NCI-H2029 treated with DMSO at 0.1 percent for 48 hours (cell line): Measurements from ENCODE around the gene PRR5.
"Not testable (repeated sequence)": the region's sequence is repeated elsewhere in the genome, so short reads cannot be mapped to it uniquely, and the experiment has no call there.

ENCODE experiments used
- DNase-seq: peaks from one replicate; lab custom pipeline; 2025; lab: John Stamatoyannopoulos, UW

The PRR5 gene

GRCh38 chr22:44673406-44673805 lies 28.6 kb upstream of the PRR5 start:
- DNase-seq = no peak

- not testable (repeated sequence) for DNase-seq
Observed at GRCh38 chr22:44676066-44676440, 26.0 kb upstream of the PRR5 start.

GRCh38 chr22:44676441-44677352 lies 25.3 kb upstream of the PRR5 start:
- DNase-seq = no peak

DNA sequence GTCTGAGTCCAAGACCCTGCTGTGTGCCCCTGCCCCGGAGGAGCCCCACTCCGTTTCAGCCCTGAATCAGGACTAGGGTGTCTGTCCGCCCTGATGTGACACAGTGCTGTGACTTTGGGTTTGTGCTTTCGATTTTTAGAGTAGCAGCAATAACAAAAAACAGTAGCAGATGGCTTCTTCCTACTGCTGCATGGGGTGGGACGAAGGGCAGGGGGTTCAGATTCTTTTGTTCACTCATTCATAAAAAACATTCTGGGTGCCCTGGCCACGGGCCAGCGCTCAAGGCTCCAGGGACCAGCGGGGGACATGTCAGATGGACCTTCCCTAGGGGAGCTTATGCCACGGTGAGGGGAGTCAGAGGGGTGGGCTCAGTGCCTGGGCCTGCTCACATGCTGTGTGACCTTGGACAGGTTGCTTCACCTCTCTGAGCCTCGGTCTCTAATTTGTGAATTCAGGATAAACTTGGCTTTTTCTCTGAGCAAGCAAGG lies 24.6 kb upstream of the PRR5 start:
- no peak for DNase-seq

- DNase-seq = no peak
Observed at GRCh38 chr22:44677871-44678555, 24.0 kb upstream of the PRR5 start.

- DNase-seq = no peak
Observed at GRCh38 chr22:44678556-44679305, 23.3 kb upstream of the PRR5 start.

- DNase-seq = not testable (repeated sequence)
Observed at GRCh38 chr22:44679306-44679647, 22.7 kb upstream of the PRR5 start.

GRCh38 chr22:44680058-44680457 lies 21.9 kb upstream of the PRR5 start:
- no peak for DNase-seq

DNA sequence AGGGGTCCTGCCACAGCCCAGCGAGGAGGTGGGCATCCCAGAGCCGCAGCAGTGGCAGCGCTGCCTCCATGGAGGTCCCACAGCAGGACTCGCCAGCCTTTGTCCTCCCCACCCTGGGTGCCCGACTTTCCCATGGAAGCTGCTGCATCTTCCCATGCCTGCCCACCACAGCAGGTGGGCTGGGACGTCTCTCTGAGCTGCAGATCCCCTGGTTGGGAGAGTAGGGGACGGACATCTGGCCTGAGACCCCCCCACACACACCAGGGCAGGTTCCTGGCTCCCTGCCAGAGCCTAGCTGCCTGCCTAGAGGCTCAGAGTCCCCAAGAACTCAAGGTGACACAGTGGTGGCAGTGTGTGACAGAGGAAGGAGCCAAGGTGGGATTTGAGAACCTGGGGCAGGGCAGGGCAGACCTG lies 21.5 kb upstream of the PRR5 start:
- DNase-seq = no peak

DNA sequence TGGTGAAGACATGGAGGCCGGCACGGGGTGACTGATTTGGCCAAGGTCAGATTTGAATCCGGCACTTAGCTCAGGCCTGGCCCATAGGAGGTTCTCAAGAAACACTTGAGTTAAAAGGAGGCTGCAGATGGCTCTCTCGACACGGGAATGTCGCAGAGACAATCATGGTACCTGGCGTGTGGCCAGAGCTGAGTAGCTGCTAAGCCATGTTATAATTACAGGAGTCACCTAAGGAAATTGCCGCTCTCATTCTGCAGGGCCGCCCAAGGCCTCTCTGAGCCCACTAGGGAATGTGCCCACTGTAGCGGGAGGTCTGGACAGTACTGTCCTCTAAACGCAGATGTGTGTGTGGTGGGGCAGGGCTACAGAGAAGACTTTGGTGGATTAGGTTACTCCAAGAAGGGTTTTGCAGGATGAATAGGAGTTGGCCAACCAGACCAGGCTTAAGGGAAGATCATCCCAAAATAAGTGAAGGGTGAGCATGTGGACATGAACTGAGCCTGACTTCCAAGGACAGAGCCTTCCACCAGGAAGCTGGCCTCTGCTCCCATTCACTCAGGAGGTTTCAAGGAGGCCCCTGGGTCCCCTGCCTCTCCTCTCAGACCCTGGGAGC lies 19.3 kb upstream of the PRR5 start:
- no peak for DNase-seq

- no peak for DNase-seq
Observed at GRCh38 chr22:44683237-44683636, 18.8 kb upstream of the PRR5 start.

DNA sequence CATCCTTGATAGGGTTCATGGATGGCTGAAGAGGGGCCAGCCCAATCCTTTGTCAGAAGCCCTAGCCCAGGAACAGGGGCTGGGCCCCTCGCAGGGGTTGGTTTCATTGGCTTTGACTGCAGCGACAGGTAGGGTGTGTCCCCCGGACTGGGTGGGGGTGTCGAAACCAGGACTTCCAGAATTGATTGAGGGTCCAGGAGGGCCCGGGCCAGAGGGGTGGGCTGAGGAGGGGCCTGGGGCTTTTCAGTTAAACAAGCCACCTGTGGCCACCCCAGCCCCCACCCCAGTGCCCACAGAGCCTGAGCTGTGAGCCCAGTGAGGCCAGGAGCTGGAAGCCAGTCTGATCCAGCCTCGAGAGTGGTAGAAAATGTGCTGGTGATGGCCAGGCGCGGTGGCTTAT lies 18.1 kb upstream of the PRR5 start:
- DNase-seq = no peak

GRCh38 chr22:44684506-44685383 lies 17.3 kb upstream of the PRR5 start:
- peak; percentile 83 for DNase-seq

DNA sequence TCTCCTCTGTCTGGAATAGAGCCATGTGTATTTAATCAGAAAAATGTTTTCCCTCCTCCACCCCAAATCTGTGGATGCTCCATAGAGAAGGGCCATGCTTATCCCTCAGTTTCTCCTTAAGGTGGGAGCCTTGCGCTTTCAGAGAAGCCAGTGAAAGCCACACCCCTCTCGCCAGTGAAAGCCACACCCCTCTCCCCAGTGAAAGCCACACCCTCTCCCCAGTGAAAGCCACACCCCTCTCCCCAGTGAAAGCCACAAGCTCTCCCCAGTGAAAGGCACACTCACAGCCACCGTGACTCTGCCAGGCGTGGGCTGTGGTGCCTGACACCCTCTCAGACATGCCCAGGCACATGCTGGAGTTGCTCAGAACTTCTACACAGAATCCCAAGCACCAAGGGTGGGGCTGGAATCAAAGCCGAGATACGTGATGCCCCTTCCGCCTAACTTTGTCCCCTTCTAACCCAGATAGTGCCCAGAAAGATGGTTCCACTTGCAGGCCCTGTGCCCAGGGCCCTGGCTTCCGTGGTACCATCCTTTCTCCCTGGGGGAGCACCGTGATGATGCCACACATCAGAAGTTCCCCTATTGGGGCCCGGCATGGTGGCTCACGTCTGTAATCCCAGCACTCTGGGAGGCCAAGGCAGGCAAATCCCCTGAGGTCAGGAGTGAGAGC lies 16.5 kb upstream of the PRR5 start:
- DNase-seq = no peak

DNA sequence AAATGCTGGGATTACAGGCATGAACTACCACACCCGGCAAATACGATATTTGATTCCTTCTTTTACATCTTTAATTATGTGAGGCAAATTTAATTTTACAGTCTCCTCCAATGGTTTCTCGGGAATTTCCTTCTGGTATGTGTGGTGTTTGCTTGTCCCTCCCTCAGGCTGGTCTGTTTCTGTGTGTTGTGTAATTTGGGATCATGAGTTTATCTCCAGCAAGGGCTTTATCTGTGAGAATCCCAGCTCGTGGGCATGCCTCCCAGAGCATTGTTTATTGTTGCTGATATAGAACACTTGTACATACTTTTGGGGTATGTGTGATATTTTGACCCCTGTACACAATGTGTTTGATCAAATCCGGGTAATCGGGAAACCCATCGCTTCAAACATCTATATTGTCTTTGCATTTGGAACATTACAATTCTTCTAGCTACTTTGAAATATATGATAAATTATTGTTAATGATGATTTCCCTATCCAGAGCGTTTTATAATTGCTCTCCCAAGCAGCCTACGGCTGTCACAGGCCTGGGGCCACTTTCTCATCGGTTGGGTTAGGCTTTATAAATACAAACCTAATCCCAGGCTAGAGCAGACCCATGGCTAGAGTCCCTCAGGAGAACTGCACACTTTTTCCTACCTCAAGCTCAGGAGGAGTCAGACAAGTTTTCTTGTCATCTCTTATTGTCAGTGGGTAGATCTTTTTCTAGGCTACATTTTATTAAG lies 15.0 kb upstream of the PRR5 start:
- no peak for DNase-seq

GRCh38 chr22:44689173-44689572 lies 12.8 kb upstream of the PRR5 start:
- no peak for DNase-seq

GRCh38 chr22:44689915-44690524 lies 12.0 kb upstream of the PRR5 start:
- DNase-seq = no peak

- no peak for DNase-seq
Observed at GRCh38 chr22:44691796-44692661, 10.0 kb upstream of the PRR5 start.

- no peak for DNase-seq
Observed at GRCh38 chr22:44692662-44693007, 9.4 kb upstream of the PRR5 start.
